Sigmoid colon (tissue), 3 donors: Measurements from ENCODE around the gene CAMTA1.

Experiments
- POLR2A ChIP-seq, 2 donors: fragments of 450-650 bp; IDR thresholded peaks; one replicate each; pipeline ENCODE4 v1.6.1; 2016; ENCODE audit warnings: antibody characterized with exemption in 2 of 2, mild to moderate bottlenecking in 2 of 2, moderate library complexity in 2 of 2
- TF ChIP-seq, protein P1 (sequence below), 4 experiments: fragments of 450-650 bp in 3 of 4; fragments of 200-600 bp in 1 of 4; IDR thresholded peaks; one replicate each; pipeline ENCODE4 v1.5.1; 2016 to 2019; ENCODE audit warnings: antibody characterized with exemption in 4 of 4, mild to moderate bottlenecking in 3 of 4, moderate library complexity in 2 of 4

GRCh38 chr1:7344299-7344698, 559.0 kb downstream of the CAMTA1 start:
- TF ChIP-seq, protein P1, sequence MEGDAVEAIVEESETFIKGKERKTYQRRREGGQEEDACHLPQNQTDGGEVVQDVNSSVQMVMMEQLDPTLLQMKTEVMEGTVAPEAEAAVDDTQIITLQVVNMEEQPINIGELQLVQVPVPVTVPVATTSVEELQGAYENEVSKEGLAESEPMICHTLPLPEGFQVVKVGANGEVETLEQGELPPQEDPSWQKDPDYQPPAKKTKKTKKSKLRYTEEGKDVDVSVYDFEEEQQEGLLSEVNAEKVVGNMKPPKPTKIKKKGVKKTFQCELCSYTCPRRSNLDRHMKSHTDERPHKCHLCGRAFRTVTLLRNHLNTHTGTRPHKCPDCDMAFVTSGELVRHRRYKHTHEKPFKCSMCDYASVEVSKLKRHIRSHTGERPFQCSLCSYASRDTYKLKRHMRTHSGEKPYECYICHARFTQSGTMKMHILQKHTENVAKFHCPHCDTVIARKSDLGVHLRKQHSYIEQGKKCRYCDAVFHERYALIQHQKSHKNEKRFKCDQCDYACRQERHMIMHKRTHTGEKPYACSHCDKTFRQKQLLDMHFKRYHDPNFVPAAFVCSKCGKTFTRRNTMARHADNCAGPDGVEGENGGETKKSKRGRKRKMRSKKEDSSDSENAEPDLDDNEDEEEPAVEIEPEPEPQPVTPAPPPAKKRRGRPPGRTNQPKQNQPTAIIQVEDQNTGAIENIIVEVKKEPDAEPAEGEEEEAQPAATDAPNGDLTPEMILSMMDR (IDR thresholded peaks at IDR 0.05) = no peak
- TF ChIP-seq POLR2A (IDR thresholded peaks at IDR 0.05) = no peak
